NOMO-1 treated with dmso at 0.1 percent for 144 hours (cell line): ENCODE results near the gene MKRN1.
"Not testable (repeated sequence)": the region's sequence is repeated elsewhere in the genome, so short reads cannot be mapped to it uniquely, and the experiment has no call there.

ENCODE experiments used
- DNase-seq: peaks from one replicate; lab custom pipeline; 2025; ENCODE audit not compliant: unreplicated experiment; lab: John Stamatoyannopoulos, UW

MKRN1 gene

GRCh38 chr7:140440593-140440992, 38.7 kb downstream of the MKRN1 start:
- DNase-seq = no peak

- no peak for DNase-seq
Measured at GRCh38 chr7:140439359-140439758, 39.9 kb downstream of the MKRN1 start.

DNA sequence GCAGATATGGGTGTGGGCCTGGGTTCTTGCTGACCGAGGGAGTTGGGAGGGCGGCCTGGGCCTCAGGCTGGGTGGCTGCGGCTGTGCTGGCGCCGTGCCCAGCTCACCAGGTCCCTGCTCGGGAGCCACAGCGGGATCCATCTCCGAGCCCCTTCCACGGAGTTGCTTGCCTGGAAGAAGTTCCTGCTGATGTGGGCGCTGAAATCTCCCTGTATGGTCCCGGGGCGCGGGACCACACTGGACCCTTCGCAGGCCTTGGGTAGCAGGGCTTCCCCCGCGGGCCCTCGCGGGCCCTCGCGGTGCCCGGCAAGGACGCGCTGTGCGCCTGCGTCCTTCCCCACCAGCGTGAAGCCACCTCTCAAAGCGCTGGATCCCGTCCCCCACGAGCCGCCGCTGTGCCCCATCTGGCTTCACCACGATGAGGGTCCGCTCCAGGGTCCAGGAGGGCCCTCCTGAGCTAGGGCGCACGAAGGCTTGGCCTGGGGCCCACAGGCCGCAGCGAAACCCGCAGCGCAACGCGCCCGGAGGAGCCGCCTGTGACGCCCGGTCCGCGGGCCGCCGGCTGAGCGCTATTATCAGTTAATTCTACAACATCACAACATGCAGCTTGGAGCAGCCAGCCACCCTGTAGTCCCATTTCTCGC, 43.9 kb downstream of the MKRN1 start:
- DNase-seq = no peak

DNA sequence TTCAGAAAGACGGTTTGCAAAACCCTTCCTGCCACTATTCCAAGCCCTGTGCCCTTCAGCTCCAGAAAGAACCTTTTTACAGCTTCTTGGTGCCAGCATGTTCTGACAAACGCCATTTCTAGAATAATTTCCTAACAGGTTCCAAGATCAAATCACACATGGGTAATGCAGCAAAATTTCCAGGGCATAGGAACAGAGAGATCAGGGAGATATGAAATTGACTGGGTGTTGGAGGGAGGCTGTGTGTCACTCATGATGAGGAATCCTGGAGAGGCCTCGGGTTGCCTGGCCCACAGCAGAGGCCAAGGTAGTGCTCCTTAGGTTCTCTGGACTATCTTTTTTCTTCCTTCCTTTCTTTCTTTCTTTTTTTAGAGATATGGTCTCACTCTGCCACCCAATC, 45.9 kb downstream of the MKRN1 start:
- no peak for DNase-seq

GRCh38 chr7:140426130-140426529, 53.2 kb downstream of the MKRN1 start:
- DNase-seq = no peak

- no peak for DNase-seq
Measured at GRCh38 chr7:140425718-140426117, 53.6 kb downstream of the MKRN1 start.

- DNase-seq = no peak
Measured at GRCh38 chr7:140423501-140423900, 55.8 kb downstream of the MKRN1 start.

GRCh38 chr7:140421521-140421920, 57.8 kb downstream of the MKRN1 start:
- DNase-seq = no peak

DNA sequence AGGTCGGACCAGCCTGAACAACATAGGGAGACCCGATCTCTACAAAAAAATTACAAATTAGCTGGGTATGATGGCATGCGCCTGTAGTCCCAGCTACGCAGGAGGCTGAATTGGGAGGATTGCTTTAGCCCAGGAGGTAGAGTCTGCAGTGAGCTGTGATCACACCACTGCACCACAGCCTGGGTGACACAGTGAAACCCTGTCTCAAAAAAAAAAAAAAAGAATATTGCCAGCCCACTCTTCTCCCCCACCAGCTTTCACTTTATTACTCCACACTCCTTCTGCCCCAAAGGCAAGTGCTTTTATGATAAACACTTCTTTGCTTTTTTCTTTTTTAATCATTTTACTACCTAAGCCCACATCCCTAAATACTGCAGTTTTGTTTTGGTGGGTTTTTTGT, 60.7 kb downstream of the MKRN1 start:
- DNase-seq = no peak

- DNase-seq = not testable (repeated sequence)
Measured at GRCh38 chr7:140418156-140418472, 61.2 kb downstream of the MKRN1 start.

GRCh38 chr7:140417456-140418155, 61.7 kb downstream of the MKRN1 start:
- no peak for DNase-seq

- DNase-seq = no peak
Measured at GRCh38 chr7:140416560-140416959, 62.7 kb downstream of the MKRN1 start.

- not testable (repeated sequence) for DNase-seq
Measured at GRCh38 chr7:140415816-140416215, 63.5 kb downstream of the MKRN1 start.

DNA sequence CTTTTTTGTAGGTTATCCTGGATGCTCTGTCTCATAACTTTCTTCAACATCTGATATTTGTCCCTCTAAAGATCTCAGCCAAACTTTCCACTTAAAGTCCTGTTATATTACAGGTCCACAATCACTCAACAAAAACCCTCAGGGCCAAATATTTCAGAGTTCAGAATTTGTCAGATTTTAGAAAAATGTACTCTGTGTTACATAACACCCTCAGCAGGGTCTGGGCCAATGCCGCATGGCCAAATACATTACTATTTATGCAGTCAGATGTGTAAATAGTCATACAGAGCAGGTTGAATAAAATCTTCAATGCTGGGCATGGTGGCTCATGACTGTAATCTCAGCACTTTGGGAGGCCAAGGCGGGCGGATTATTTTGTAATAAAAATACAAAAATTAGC, 63.9 kb downstream of the MKRN1 start:
- no peak for DNase-seq

DNA sequence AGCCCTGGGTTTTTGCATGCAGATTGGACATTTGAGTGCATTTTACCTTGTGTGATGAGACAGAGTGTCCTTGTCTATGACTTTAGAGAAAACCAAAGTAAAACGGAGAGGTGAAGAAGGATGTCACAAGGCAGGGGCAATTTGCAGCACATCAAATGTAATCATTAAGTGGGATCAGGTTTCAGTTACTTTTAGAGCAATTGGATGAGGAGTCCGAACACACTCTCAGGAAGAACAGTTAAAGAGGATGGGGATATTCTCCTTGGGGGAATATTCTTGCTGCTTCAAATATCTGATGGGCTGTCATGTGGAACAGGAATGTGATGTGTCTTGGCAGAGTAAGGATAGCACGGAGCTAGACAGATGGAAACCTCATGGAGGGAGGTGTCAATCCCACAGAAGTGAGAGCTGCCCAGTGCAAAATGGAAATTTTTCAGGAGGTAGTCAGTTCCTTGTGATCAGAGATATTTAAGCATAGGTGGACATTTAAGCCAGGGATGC, 74.7 kb downstream of the MKRN1 start:
- DNase-seq = no peak

DNA sequence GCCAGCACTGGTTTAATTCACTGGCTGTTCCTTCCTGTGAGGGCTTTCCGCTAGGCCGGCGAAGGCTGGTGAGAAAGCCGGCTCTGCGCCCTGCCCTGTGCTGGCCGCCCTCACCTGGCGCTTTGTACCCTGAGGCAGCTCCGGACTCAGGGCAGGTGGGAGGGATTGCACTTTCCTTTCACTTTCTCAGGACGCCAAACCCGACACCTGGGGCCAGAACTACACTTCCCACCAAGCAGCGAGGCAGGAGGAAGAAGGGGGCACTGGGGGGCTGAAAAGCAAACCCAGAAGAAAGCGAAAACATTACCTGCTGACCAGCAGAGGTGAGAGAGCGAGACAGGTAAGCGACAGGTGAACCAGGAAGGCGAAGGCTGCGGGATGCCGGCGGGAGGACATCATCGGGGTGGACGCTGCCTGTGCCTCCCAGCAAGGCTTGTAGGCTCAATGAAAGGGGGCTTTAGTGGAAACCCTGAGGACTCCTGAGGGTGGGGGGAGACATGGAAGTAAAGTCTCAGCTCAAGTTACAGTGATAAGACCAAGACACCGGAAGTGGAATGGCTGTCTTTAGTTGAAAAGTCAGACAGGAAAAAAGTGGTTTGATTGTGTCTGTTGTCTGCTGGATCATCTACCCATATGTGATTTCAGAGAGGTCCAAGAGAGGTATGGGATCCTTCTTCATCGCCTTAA, 75.3 kb downstream of the MKRN1 start, which contains the start of gene RAB19:
Gene RAB19, plus strand, starts transcription at position 181 of the 687 bp plus-strand sequence. CDS start 3,589 bp downstream, outside the sequence.
- DNase-seq = no peak
